Heart left ventricle (tissue), 16 donors: ENCODE data around the gene FAM89B. TPM values are rescaled to one million over a fixed set of nuclear protein-coding genes. Genes with fewer than 3 reads are reported as not detected.

Source experiments
- ATAC-seq, 4 donors: fragments of 200-7000 bp; cut with Tn5 transposase; one replicate each; pipeline ENCODE4 v1.9.1; 2020 to 2022; ENCODE audit warnings: moderate library complexity in 4 of 4, mild to moderate bottlenecking in 3 of 4, moderate number of reproducible peaks in 1 of 4
- DNase-seq, 5 donors: peaks; one replicate each; pipeline ENCODE4 v3.0.0-alpha.2; 2020
- H3K27ac ChIP-seq, 12 donors: fragments of 200-600 bp; sonication (generic) in 4 of 12; one replicate each; pipeline versions ENCODE4 v1.5.0 to v1.8.0; 2016 to 2022; ENCODE audit warnings: mild to moderate bottlenecking in 2 of 12
- H3K27me3 ChIP-seq, 9 donors: fragments of 200-600 bp; sonication (generic) in 2 of 9; one replicate each; pipeline versions ENCODE4 v1.5.1 to v1.8.0; 2016 to 2022; ENCODE audit warnings: mild to moderate bottlenecking in 3 of 9
- H3K36me3 ChIP-seq, 9 donors: fragments of 200-600 bp; sonication (generic) in 2 of 9; one replicate each; pipeline versions ENCODE4 v1.5.0 to v1.8.0; 2018 to 2022; ENCODE audit warnings: mild to moderate bottlenecking in 2 of 9
- H3K4me1 ChIP-seq, 12 donors: fragments of 200-600 bp; sonication (generic) in 4 of 12; one replicate each; pipeline versions ENCODE4 v1.5.0 to v1.8.0; 2016 to 2022; ENCODE audit warnings: mild to moderate bottlenecking in 3 of 12
- H3K4me3 ChIP-seq, 12 donors: fragments of 200-600 bp; sonication (generic) in 4 of 12; one replicate each; pipeline versions ENCODE4 v1.5.0 to v1.8.0; 2017 to 2022; ENCODE audit warnings: mild to moderate bottlenecking in 9 of 12, moderate library complexity in 4 of 12
- H3K9me3 ChIP-seq, 12 donors: fragments of 200-600 bp; sonication (generic) in 4 of 12; one replicate each; pipeline versions ENCODE4 v1.5.0 to v1.8.0; 2016 to 2022; ENCODE audit warnings: mild to moderate bottlenecking in 1 of 12
- CTCF ChIP-seq, 12 donors: fragments of 200-600 bp; sonication (generic) in 4 of 12; IDR thresholded peaks; one replicate each; pipeline versions ENCODE4 v1.5.0 to v1.8.0; 2018 to 2022; ENCODE audit warnings: antibody characterized with exemption in 12 of 12, mild to moderate bottlenecking in 5 of 12
- POLR2A ChIP-seq, 2 donors: fragments of 450-650 bp; IDR thresholded peaks; one replicate each; pipeline ENCODE4 v1.6.1; 2017; ENCODE audit warnings: antibody characterized with exemption in 2 of 2, mild to moderate bottlenecking in 2 of 2, moderate library complexity in 2 of 2
- WGBS, 4 donors: extraction: QIAGEN DNeasy Blood & Tissue Kit in 2 of 4; methylation state at CpG; one replicate each; pipeline versions ENCODE4 v1.1.5 to v1.1.7; 2013 to 2018; 5-methylcytosine and 5-hydroxymethylcytosine counted together
- intact Hi-C, 10 donors: fragments of 100-400 bp; cut with DNase I; formaldehyde crosslinking; loops; one replicate each; pipeline versions ENCODE4 v1.11.1 to v1.14.2; 2022
- polyA plus RNA-seq, 2 donors: library from polyadenylated mRNA; stranded (reverse); fragments of 200-250 nt; gene quantifications; one replicate each; pipeline ENCODE4 v1.2.3, GENCODE V29; 2013
- total RNA-seq, 9 donors: library from RNA; depleted of rRNA in 2 of 9; stranded (reverse); fragments of >200 nt in 2 of 9; fragmentation: NEBNext Ultra II Directional in 3 of 9; extraction: Animal tissue kit (Norgen Biotek cat#: 25700) in 3 of 9; gene quantifications; one replicate each; pipeline versions ENCODE4 v1.1.0 to v1.2.4, GENCODE V29; 2016 to 2023
- donor health status: ischemic (EF 13 %, LVEDD 7.1; RV severe dilation, severe dysfunction).
- donor health status: healthy with polysubstance abuse.
- donor health status: DM: no; HTN: yes; CAD: no.
- donor health status: DM: no; HTN: no; CAD: no.
- donor health status: ischemic (EF 25% LVEDD 6.9; RV normal size, moderate dysfunction).
- donor health status: ischemic (EF 25% LVEDD 5.7; RV mildly dilated, moderate dysfunction).
- donor health status: healthy.
- donor health status: DM: yes; HTN: yes; CAD: no.
- donor health status: ischemic (EF 35%, LVEDD 5.7; RV mildly dilated, moderate dysfunction).
- donor health status: nonischemic (EF 11% LVEDD 7.7; RV severe dilation, severe dysfunction).
- donor health status: DM: yes; HTN: yes; CAD: no.
- donor health status: PGD.
- donor health status: ischemic (EF 29% LVEDD 5.4; RV normal size, mild dysfunction).
- donor health status: nonischemic (EF 23%, LVEDD 6.1; RV moderate dilation, normal function).

FAM89B gene
- total and polyA plus RNA-seq, 11 donors: 25.8 to 87.9 (median 44.2) TPM

GRCh38 chr11:65591939-65592857 is 19.9 kb downstream of the FAM89B start:
- DNase-seq (no peak), ATAC-seq (peak in 3 of 4 donors; percentile 9 to 35 (median 19))
- 48 to 80% (median 55%) methylated on average over 27 to 106 of the region's 106 CpGs for WGBS, 4 donors
- no peaks in the 10 kb centered on the region for H3K27me3 ChIP-seq
- peaks cover 0 to 53% (median 30%) of the 10 kb centered on the region in 9 donors for H3K36me3 ChIP-seq
- TF ChIP-seq POLR2A (IDR thresholded peaks at IDR 0.05) (no peak), CTCF (IDR thresholded peaks at IDR 0.05) (peak in 7 of 12 donors; percentile 21 to 39 (median 28))
- H3K4me3 ChIP-seq: peak overlapping the region in 10 of 12 donors; percentile 14 to 47 (median 34)
- H3K27ac ChIP-seq: peak overlapping the region; percentile 27 to 80 (median 64)
- peaks cover 6 to 66% (median 47%) of the 10 kb centered on the region in 12 donors for H3K4me1 ChIP-seq
- H3K9me3 ChIP-seq: no peaks in the 10 kb centered on the region
- intact Hi-C loops: loop anchor here in 4 of 10 donors (2.0 to 10.0 kb wide), 5 partner anchors 15 to 217 kb away; partner anchors contain the start of gene EHBP1L1 (in 1 of the 4)

- no peaks in the 10 kb centered on the region for H3K9me3 ChIP-seq
- peaks cover 0 to 60% (median 37%) of the 10 kb centered on the region in 9 donors for H3K36me3 ChIP-seq
- ATAC-seq (no peak), DNase-seq (no peak)
- peak overlapping the region in 3 of 12 donors; percentile 5 to 44 (median 38) for H3K4me3 ChIP-seq
- TF ChIP-seq CTCF (IDR thresholded peaks at IDR 0.05): no peak
- TF ChIP-seq POLR2A (IDR thresholded peaks at IDR 0.05): no peak
- H3K27ac ChIP-seq: peak overlapping the region in 8 of 12 donors; percentile 27 to 80 (median 59)
- 82 to 88% (median 87%) methylated on average over 18 to 22 of the region's 22 CpGs for WGBS, 4 donors
- no peaks in the 10 kb centered on the region for H3K27me3 ChIP-seq
- intact Hi-C loops: loop anchor here in 3 of 10 donors (2.0 to 10.0 kb wide), 4 partner anchors 48 to 218 kb away; no protein-coding TSS in a partner anchor
- peaks cover 5 to 58% (median 40%) of the 10 kb centered on the region in 12 donors for H3K4me1 ChIP-seq
These were observed 20.6 kb downstream of the FAM89B start for GRCh38 chr11:65592858-65593517.

DNA sequence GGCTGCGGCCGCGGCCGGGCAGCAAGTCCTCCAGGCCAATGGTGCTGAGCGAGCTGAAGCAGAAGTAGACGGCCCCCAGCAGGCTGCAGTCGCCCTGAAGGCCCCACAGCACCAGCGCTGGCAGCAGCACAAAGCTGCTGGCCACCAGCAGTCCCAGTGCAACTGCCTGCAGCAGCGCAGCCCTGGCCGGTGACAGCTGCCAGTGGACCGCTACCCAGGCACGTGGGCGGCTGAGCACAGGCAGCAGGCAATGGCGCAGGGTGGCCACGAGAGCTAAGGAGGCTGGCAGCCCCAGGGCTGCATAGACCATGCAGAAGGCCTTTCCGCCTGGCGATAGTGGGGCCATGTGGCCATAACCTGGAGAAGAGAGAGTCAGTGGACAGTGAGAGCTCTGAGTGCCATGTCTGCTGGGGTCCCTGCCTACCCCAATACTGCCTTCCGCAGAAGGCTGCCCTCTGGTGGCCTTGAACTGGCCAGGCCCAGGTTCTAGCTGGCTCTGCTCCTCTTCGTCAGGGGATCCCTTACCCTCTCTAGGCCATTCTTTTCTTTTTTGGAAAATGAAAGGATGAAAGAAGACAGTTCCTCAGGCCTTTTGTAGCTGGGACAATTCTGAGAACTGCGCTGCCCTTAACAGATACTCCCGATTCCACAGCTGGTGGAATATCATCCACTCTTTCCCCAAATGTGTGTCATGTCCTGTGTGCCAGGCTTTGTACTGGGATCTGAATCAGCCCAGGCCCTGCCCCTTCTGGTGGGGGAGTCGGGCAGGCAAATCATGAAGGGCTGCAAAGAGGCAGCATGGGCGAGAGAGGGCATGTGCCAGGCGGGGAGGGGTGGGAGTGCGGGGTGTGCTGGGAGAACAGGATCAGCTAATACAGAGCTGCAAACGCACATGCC is 21.4 kb downstream of the FAM89B start:
- Histone ChIP-seq H3K27ac (peak overlapping the region in 5 of 12 donors; percentile 3 to 54 (median 20)), H3K4me1 (peaks cover 0 to 50% (median 32%) of the 10 kb centered on the region in 12 donors)
- DNase-seq: peak in 2 of 5 donors; percentile 63 to 71

More for the DNA sequence above, 21.4 kb downstream of the FAM89B start:
- intact Hi-C loops: loop anchor here in 3 of 10 donors (2.0 to 10.0 kb wide), 4 partner anchors 49 to 219 kb away; no protein-coding TSS in a partner anchor
- WGBS, 4 donors: 71 to 83% (median 78%) methylated on average over 16 to 26 of the region's 26 CpGs
- H3K4me3 ChIP-seq: no peak overlapping the region
- no peaks in the 10 kb centered on the region for H3K9me3 ChIP-seq
- H3K27me3 ChIP-seq: no peaks in the 10 kb centered on the region
- ATAC-seq: peak in 3 of 4 donors; percentile 23 to 47 (median 45)
- peak; percentile 56 to 76 (median 66) for TF ChIP-seq CTCF (IDR thresholded peaks at IDR 0.05)
- no peak for TF ChIP-seq POLR2A (IDR thresholded peaks at IDR 0.05)
- peaks cover 2 to 68% (median 45%) of the 10 kb centered on the region in 9 donors for H3K36me3 ChIP-seq
